CD14-positive monocyte (primary cell): ENCODE measurements around the gene HNRNPH2. TPM values are rescaled to one million over a fixed set of nuclear protein-coding genes. Genes with fewer than 3 reads are reported as not detected.

Experiments used
- DNase-seq, 3 donors: peaks; one replicate each; pipeline ENCODE4 v3.0.0-alpha.2; 2011 to 2022
- H2AFZ ChIP-seq: 2 replicates; pipeline ENCODE4 v1.6.0; 2012; ENCODE audit warnings: mild to moderate bottlenecking, low read depth, low read length, inconsistent platforms; ENCODE audit not compliant: insufficient read depth, poor library complexity, severe bottlenecking
- H3K27ac ChIP-seq, 2 donors: 1 replicate in 1 of 2; 2 replicates in 1 of 2; pipeline ENCODE4 v1.5.1; 2012 to 2013; ENCODE audit warnings: low read length in 2 of 2, control low read depth in 1 of 2, inconsistent platforms in 1 of 2, low read depth in 1 of 2, mild to moderate bottlenecking in 1 of 2
- H3K27me3 ChIP-seq, 2 donors: one replicate each; pipeline versions ENCODE4 v1.6.0 to v1.6.1; 2011 to 2013; ENCODE audit warnings: low read length in 2 of 2; ENCODE audit not compliant: control insufficient read depth in 2 of 2, insufficient read depth in 2 of 2
- H3K36me3 ChIP-seq, 2 donors: replicated peaks in 1 of 2; 1 replicate in 1 of 2; 2 replicates in 1 of 2; pipeline versions ENCODE4 v1.5.1 to v1.6.1; 2012 to 2013; ENCODE audit warnings: low read length in 2 of 2, control low read depth in 1 of 2, inconsistent platforms in 1 of 2, mild to moderate bottlenecking in 1 of 2; ENCODE audit not compliant: insufficient read depth in 2 of 2, control insufficient read depth in 1 of 2
- H3K4me1 ChIP-seq, 2 donors: 1 replicate in 1 of 2; 2 replicates in 1 of 2; pipeline versions ENCODE4 v1.5.1 to v1.6.1; 2012 to 2013; ENCODE audit warnings: low read length in 2 of 2, control low read depth in 1 of 2, inconsistent platforms in 1 of 2, mild to moderate bottlenecking in 1 of 2, moderate library complexity in 1 of 2; ENCODE audit not compliant: insufficient read depth in 2 of 2, control insufficient read depth in 1 of 2
- H3K4me2 ChIP-seq: replicated peaks from 2 replicates; pipeline ENCODE3; 2012; ENCODE audit warnings: low read length, moderate library complexity, mild to moderate bottlenecking; ENCODE audit not compliant: poor library complexity, severe bottlenecking; ENCODE audit errors: extremely low read depth
- H3K4me3 ChIP-seq, 3 experiments: fragments of 200-600 bp in 1 of 3; sonication (generic) in 1 of 3; replicated peaks in 1 of 3; 1 replicate in 2 of 3; 2 replicates in 1 of 3; pipeline ENCODE4 v1.5.1; 2011 to 2013; ENCODE audit warnings: low read length in 3 of 3, mild to moderate bottlenecking in 3 of 3, control low read depth in 2 of 3, low read depth in 2 of 3, inconsistent platforms in 1 of 3, moderate library complexity in 1 of 3
- H3K79me2 ChIP-seq: 2 replicates; pipeline ENCODE4 v1.6.0; 2012; ENCODE audit warnings: mild to moderate bottlenecking, control low read depth, inconsistent platforms, low read length, moderate library complexity; ENCODE audit not compliant: insufficient read depth
- H3K9ac ChIP-seq: 2 replicates; pipeline ENCODE4 v1.6.0; 2017; ENCODE audit warnings: low read length, mild to moderate bottlenecking; ENCODE audit not compliant: insufficient read depth, poor library complexity, severe bottlenecking
- H3K9me3 ChIP-seq, 2 donors: replicated peaks in 1 of 2; 1 replicate in 1 of 2; 2 replicates in 1 of 2; pipeline versions ENCODE4 v1.5.1 to v1.6.1; 2012 to 2013; ENCODE audit warnings: low read length in 2 of 2, control low read depth in 1 of 2; ENCODE audit not compliant: control insufficient read depth in 1 of 2, insufficient read depth in 1 of 2
- H4K20me1 ChIP-seq: 2 replicates; pipeline ENCODE4 v1.6.0; 2012; ENCODE audit warnings: mild to moderate bottlenecking, low read length, control low read depth, moderate library complexity; ENCODE audit not compliant: insufficient read depth
- H3K27ac Mint-ChIP-seq, 7 donors: one replicate each; pipeline ENCODE4 v1.8.0; 2020; ENCODE audit warnings: mild to moderate bottlenecking in 7 of 7, mixed read lengths in 7 of 7, moderate library complexity in 6 of 7, inconsistent platforms in 2 of 7
- H3K27me3 Mint-ChIP-seq, 3 donors: one replicate each; pipeline ENCODE4 v1.8.0; 2021 to 2022; ENCODE audit warnings: low read depth in 3 of 3, mild to moderate bottlenecking in 3 of 3, mixed read lengths in 3 of 3, moderate library complexity in 3 of 3, inconsistent platforms in 1 of 3
- H3K36me3 Mint-ChIP-seq, 2 donors: one replicate each; pipeline ENCODE4 v1.8.0; 2020; ENCODE audit warnings: mixed read lengths in 2 of 2, inconsistent platforms in 1 of 2, mild to moderate bottlenecking in 1 of 2
- H3K4me1 Mint-ChIP-seq: one replicate; pipeline ENCODE4 v1.8.0; 2020; ENCODE audit warnings: mild to moderate bottlenecking, mixed read lengths
- H3K4me3 Mint-ChIP-seq, 2 donors: one replicate each; pipeline ENCODE4 v1.8.0; 2020; ENCODE audit warnings: mild to moderate bottlenecking in 2 of 2, mixed read lengths in 2 of 2, moderate library complexity in 1 of 2
- H3K9me3 Mint-ChIP-seq, 7 donors: one replicate each; pipeline ENCODE4 v1.8.0; 2020 to 2022; ENCODE audit warnings: mixed read lengths in 7 of 7, mild to moderate bottlenecking in 6 of 7, moderate library complexity in 6 of 7, inconsistent platforms in 2 of 7
- CTCF ChIP-seq: fragments of 200-600 bp; IDR thresholded peaks from one replicate; pipeline ENCODE4 v1.8.0; 2022; ENCODE audit warnings: antibody characterized with exemption, mild to moderate bottlenecking
- WGBS: methylation state at CpG from one replicate; pipeline ENCODE4 v1.1.5; 2013; ENCODE audit warnings: missing lambda C conversion rate; ENCODE audit not compliant: insufficient coverage; 5-methylcytosine and 5-hydroxymethylcytosine counted together
- intact Hi-C, 2 donors: fragments of 100-400 bp; cut with micrococcal nuclease; formaldehyde crosslinking; loops; one replicate each; pipeline versions ENCODE4 v1.15.0 to v1.15.1; 2023
- polyA plus RNA-seq, 3 donors: library from polyadenylated mRNA; depleted of rRNA in 1 of 3; unstranded in 2 of 3; stranded (reverse) in 1 of 3; fragments of 300-500 nt in 2 of 3; fragments of >200 nt in 1 of 3; fragmentation: Illumina TruSeq in 2 of 3; gene quantifications; 1 replicate in 2 of 3; 2 replicates in 1 of 3; pipeline ENCODE4 v1.2.3, GENCODE V29; 2012 to 2021

The HNRNPH2 gene
- polyA plus RNA-seq, 3 donors: 27.7 to 163 (median 118) TPM

- DNase-seq: no peak
- peaks cover 6 to 16% of the 10 kb centered on the region in 2 donors for H3K36me3 ChIP-seq
- no peaks in the 10 kb centered on the region for H4K20me1 ChIP-seq
- Mint-ChIP-seq H3K27ac (no peak overlapping the region), H3K27me3 (peaks cover 0 to 3% (median 0%) of the 10 kb centered on the region in 3 donors), H3K36me3 (peaks cover 8 to 14% of the 10 kb centered on the region in 2 donors), H3K4me1 (peaks cover 41% of the 10 kb centered on the region), H3K4me3 (no peak overlapping the region), H3K9me3 (peaks cover 0 to 9% (median 0%) of the 10 kb centered on the region in 7 donors)
- H3K4me2 ChIP-seq: no peak overlapping the region
- H3K27me3 ChIP-seq: no peaks in the 10 kb centered on the region
- peaks cover 50% of the 10 kb centered on the region for H3K79me2 ChIP-seq
- no peaks in the 10 kb centered on the region for H3K9me3 ChIP-seq
- intact Hi-C loops: no loop called here
- no CpG with 5 or more reads among the region's 3 CpGs for WGBS
- no peak for TF ChIP-seq CTCF
- peaks cover 43 to 52% of the 10 kb centered on the region in 2 donors for H3K4me1 ChIP-seq
- H2AFZ ChIP-seq: no peak overlapping the region
- H3K27ac ChIP-seq: no peak overlapping the region
- H3K4me3 ChIP-seq: no peak overlapping the region
- no peak overlapping the region for H3K9ac ChIP-seq
Measured at GRCh38 chrX:101388604-101389003, 19.4 kb upstream of the HNRNPH2 start.

- Histone ChIP-seq H3K4me3 (peak within 1 kb of the TSS; percentile 58 to 83 (median 71)), H3K9me3 (no peaks in the 10 kb centered on the region), H3K27me3 (no peaks in the 10 kb centered on the region), H3K79me2 (peaks cover 35% of the 10 kb centered on the region), H3K4me1 (peaks cover 31 to 43% of the 10 kb centered on the region in 2 donors), H3K4me2 (peak within 1 kb of the TSS; percentile 76), H3K9ac (peak within 1 kb of the TSS; percentile 48), H4K20me1 (peaks cover 3% of the 10 kb centered on the region), H3K27ac (peak within 1 kb of the TSS; percentile 55 to 78), H3K36me3 (peaks cover 6 to 22% of the 10 kb centered on the region in 2 donors), H2AFZ (peak within 1 kb of the TSS; percentile 74)
- 0% methylated on average over 15 of the region's 47 CpGs for WGBS
- Mint-ChIP-seq H3K27me3 (peaks cover 0 to 3% (median 0%) of the 10 kb centered on the region in 3 donors), H3K36me3 (peaks cover 19 to 26% of the 10 kb centered on the region in 2 donors), H3K4me1 (peaks cover 33% of the 10 kb centered on the region), H3K27ac (peak within 1 kb of the TSS; percentile 88 to 96 (median 92)), H3K4me3 (peak within 1 kb of the TSS; percentile 89 to 90), H3K9me3 (peaks cover 0 to 12% (median 0%) of the 10 kb centered on the region in 7 donors)
- peak; percentile 85 to 89 (median 88) for DNase-seq
- TF ChIP-seq CTCF: peak; percentile 70
- intact Hi-C loops: no loop called here
Measured at GRCh38 chrX:101390664-101391525, 17.1 kb upstream of the HNRNPH2 start, which contains the start of gene RPL36A. RPL36A (plus strand) TSS chrX:101391011; CDS start chrX:101391044, 33 bp downstream.
